HG02759 (cell line): ENCODE data around the gene TMEM233.
"Not testable (repeated sequence)": the region's sequence is repeated elsewhere in the genome, so short reads cannot be mapped to it uniquely, and the experiment has no call there.

Source experiments
- ATAC-seq: cut with Tn5 transposase; IDR thresholded peaks from one replicate; pipeline ENCODE4 v1.9.1; 2021; ENCODE audit warnings: mild to moderate bottlenecking, moderate library complexity; ENCODE audit not compliant: unreplicated experiment

TMEM233 gene

DNA sequence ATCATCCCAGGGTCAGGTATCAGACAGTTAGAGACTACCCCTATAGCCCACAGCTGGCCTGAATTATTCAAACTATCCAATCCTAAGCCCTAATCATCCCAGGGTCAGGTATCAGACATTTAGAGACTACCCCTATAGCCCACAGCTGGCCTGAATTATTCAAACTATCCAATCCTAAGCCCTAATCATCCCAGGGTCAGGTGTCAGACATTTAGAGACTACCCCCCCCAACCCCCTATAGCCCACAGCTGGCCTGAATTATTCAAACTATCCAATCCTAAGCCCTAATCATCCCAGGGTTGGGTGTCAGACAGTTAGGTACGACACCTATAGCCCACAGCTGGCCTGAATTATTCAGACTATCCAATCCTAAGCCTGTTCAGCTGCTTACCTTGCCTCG lies 63.4 kb downstream of the TMEM233 start:
- not testable (repeated sequence) for ATAC-seq

DNA sequence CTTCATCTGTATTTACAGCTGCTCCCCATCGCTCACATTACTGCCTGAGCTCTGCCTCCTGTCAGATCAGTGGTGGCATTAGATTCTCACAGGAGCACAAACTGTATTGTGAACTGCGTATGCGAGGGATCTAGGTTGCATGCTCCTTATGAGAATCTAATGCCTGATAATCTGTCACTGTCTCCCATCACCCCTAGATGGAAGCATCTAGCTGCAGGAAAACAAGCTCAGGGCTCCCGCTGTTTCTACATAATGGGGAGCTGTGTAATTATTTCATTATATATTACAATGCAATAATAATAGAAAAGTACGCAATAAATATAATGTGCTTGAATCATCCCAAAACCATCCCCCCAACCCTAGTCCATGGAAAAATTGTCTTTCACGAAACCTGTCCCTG lies 64.6 kb downstream of the TMEM233 start:
- not testable (repeated sequence) for ATAC-seq

DNA sequence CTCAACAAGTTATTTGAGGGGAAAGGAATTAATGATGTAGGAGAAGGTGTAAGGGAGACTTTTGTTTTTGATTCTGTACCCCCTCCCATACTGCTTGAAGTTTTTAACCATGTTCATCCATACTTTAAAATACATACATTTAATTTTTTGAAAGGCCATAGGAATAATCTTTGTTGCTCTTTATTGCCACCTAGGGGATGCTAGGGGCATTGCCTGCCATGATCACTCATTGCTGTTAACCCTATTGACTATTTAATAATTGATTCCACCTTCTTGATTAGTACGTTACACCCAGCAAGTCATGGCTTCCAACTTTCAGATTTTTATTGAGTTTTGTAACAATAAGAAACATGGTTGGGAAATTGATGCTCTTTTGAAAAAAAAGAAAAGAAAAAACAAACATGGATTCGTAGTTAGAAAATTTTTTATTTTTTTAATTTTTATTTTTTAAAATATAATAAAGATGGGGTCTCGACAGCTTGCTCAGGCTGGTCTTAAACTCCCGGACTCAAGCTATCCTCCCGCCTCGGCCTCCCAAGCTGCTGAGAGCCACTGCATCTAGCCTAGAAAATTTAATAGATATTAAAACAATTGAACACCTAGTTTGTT lies 65.8 kb downstream of the TMEM233 start:
- ATAC-seq: no peak

DNA sequence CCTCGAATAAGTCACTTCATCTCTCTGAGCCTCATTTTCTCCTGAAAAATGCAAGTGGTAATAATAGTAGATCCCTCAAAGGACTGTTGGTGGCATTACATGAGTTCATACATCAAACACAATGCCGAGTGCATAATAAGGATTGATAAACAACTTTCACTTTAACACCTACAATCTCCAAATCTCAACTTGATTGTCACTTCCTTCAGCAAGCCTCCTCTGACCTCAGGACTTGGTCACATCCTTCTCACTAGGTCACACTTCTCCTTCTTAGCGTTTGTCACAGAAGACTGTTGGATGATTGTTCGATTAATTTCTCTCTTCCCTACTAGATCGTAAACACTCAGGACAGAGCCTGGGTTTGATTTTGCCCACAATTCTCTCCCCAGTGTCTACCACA lies 66.5 kb downstream of the TMEM233 start:
- no peak for ATAC-seq

DNA sequence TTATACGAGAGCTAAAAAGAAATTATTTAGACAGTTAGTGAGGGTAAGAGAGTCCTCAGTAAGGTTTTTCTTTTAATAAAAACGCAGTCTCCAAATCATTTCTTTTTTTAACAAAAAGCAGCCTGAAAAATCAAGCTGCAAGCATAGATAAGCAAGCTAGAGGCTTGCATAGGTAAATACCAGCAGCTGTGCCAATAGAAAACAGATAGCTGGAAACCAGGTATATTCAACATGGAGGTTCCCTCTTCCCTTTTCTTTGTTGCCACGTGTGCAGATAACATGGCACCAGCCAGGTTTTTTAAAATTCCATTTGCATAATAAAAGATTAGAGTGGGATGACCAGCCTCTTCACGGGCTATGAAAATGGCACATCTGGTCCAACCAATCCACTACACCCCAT lies 68.3 kb downstream of the TMEM233 start:
- no peak for ATAC-seq

DNA sequence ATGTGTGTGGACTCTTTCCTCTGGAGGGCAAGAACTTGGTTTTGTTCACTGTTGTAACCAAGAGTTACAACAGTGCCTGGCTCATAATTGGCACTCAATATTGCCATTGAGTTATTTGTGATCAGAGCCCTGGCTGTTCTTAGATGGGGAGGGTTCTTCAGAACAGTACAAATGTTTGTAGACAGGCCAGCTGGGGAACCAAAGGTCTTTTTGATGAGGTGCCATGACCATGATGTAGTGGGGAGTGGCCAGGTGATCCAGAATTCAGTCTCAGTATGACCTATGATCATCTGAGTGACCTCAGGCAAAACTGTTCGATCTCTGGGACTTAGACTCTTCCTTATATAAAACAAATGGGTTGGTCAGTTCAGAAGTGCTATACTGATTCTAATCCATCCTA lies 71.1 kb downstream of the TMEM233 start:
- no peak for ATAC-seq

DNA sequence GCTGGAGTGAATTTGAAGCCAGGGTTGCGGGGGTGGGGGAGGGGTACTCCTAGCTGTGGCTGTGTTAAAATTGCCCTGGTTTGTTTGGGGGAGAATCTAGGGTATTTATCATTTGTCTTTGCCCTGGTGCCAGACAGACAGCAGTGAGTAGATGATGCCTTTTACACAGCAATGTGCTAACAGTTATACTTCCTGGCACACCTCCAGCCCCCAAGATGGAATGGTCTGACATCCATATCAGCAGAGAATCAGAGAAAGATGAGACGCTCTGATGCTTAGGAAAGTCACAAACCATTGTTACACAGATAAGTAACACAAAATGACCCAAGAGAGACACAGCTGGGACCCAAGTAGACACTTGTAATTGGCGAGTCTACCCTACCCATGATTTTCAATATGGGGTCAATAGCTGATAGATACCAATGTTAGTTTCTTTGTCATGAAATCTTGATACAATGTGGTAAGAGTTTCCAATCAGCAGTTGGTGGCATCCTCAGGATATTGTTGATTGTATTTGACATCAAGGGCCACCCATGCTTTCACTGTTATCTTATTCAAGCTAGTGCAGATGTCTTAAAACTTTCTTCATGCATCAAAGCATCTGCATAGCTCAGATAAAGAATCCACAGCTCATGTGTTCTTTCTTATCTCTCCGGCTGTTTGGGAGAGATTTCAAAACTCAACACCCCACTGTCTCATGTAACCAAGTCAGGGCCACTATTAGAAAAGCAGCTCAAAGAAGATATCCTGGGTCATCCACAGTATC lies 71.8 kb downstream of the TMEM233 start:
- no peak for ATAC-seq

DNA sequence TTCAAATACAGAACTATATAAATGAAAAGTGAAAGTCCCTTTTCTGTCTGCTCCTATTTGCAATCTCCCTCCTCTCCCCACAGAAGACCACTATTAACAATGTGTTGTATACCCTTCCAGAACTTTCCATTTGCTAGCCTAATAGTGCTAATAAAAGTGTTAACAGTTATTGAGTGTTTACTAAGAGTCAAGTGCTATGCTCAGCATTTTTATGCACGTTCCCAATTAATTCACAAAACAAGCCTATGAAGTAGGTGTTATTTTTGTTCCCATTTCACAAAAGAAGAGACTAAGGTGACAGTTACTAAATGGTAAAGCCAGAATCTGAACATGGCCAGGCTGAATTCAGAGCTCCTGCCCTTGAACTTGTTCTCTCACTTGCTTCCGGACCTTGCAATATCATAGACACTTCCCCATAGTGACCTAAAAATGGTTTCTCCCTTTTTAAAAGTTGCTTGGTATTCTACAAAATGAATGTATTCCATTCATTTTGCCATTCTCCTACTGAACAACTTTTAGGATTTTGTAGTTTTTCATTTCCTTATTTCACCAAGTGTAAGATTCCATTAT lies 72.7 kb downstream of the TMEM233 start:
- ATAC-seq: no peak

DNA sequence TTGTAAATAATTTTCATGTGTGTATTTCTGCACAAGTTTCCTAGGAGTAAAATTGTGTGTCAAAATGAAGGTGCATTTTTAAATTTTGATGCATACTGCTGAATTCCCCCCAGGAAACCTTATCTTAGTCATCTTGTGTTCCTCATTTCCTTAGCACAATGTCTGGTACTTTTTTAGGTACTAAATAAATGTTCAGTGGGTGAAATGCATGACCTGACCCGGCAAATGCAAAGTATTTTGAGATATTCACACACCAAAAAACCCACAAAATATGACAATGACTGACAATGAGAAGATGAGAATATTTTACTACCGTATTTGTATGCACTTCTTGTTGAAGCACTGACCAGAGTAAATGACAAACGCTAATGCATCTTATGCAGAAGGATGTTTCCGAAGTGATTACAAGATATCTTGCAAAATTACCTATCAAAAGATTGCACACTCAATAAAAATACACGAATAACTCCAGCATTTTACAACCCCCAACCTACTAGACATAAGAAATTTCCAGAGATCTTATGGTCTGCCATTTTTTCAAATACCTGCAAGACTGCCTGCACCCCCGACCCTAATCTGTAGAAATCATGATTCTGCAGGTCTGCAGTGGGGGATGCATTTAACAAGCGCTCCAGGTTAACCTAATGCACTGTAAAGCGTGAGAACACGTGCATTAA lies 73.5 kb downstream of the TMEM233 start:
- no peak for ATAC-seq

DNA sequence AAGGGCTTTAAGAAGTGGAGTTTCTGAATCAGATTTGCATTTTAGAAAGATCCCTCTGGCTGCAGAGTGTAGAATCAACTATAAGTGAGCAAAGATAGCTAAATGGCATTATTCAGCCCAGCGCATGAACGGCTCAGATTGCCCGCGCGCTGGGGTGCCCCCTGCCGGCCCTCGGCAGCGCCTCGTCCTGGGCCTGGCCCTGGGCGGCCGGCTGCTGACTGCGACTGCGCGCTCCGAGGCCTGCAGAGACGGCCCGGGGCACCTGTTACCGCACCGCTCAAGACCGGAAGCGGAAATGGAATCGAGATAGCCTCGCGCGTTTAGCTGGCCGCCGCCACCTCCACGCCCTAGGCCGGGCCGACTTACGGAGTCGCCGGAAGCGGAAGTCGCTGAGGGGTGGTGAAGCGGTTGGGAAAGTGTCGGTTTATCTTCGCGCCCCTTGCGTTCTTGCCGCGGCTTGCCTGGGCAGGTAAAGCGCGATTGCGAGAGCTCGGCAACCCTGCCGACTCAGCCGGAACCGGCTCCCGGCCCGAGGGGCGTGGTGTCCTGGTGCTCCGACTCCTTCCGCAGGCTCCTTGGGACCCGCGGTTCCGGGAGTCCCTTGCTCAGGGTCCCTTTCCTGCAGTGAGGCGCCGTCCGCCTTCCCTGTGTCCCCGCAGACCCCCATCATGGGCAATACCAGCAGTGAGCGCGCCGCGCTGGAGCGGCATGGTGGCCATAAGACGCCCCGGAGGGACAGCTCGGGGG lies 74.2 kb downstream of the TMEM233 start, which contains the start of gene PRKAB1:
TSS of gene PRKAB1 (plus strand) at position 557 of the 747 bp plus-strand sequence. CDS start at position 669, 112 bp downstream.
- peak; percentile 93 for ATAC-seq

DNA sequence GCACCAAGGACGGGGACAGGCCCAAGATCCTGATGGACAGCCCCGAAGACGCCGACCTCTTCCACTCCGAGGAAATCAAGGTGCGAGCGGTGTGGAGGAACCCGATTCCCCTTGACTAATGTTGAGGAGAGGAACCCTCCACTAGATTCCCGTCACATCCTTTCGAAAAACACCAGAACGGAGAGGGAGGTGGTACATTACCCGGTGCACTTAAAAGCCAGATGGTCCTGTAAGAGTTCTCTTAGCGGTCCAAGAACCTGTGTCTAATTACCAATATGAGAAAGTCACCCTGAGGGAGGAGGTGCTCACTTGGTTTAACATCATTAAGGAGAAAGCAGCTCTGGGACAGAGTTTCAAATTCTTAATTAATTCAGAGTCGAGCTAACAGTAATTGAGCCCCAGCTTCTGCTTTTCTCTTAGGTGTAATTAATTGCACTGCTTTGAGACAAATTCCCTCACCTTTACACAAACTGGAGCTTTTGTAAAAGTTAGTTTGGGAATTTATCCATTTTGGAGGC lies 74.8 kb downstream of the TMEM233 start:
- no peak for ATAC-seq

DNA sequence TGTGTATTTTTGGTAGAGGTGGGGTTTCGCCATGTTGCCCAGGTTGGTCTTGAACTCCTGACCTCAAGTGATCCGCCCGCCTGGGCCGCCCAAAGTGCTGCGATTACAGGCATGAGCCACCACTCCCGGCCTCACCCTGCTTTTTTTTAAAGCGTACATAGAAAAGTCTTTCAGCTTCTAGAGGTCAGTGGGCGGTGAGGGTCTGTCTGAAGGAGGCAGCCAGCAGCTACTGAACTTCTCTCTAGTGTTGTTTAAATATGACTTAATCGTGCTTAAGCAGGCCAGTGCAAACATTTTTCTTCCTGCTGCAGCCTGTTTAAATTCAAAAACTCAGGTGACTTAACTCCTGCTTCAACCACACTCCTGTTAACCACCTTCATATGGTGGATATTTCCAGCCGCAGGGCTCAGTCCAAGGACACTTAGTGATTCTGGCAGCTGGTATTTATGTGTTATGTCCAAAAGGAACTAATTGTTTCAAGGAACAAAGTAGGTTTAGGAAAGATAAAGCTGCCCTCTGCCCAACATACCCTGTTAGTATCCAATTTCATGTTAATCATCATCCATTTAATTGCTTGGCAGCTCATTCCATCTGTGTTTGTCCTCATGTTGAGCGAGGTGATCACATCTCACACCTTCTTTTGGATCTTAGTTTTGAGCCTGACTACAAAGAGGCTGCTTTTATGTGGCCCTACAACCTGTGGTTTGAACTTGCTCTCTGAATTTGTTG lies 76.3 kb downstream of the TMEM233 start:
- no peak for ATAC-seq

DNA sequence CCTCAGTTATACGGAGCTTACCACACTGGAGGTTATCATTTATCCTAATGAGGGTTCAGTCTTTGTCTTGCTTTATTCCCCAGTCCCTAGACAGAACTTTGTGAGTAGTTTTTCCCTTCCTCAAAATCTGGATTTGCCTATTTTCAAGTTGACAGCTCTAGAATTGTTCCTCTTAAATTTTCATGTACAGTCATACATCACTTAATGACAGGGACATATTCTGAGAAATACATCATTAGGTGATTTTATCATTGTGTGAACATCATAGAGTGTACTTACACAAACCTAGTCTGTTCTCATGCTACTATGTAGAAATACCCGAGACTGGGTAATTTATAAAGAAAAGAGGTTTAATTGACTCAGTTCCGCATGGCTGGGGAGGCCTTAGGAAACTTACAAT lies 77.5 kb downstream of the TMEM233 start:
- ATAC-seq: no peak

DNA sequence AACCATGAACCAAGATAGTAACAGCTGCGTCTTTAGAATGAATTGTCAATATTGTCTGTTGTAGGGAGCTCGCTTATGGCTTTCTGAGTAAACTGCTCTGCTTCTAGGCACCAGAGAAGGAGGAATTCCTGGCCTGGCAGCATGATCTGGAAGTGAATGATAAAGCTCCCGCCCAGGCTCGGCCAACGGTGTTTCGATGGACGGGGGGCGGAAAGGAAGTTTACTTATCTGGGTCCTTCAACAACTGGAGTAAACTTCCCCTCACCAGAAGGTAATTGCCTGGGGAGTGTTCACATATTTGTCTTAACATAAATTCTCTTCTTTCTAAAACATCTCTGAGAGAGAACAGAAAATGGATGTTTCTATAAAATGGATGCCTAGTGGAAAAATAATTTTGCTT lies 78.6 kb downstream of the TMEM233 start:
- no peak for ATAC-seq

DNA sequence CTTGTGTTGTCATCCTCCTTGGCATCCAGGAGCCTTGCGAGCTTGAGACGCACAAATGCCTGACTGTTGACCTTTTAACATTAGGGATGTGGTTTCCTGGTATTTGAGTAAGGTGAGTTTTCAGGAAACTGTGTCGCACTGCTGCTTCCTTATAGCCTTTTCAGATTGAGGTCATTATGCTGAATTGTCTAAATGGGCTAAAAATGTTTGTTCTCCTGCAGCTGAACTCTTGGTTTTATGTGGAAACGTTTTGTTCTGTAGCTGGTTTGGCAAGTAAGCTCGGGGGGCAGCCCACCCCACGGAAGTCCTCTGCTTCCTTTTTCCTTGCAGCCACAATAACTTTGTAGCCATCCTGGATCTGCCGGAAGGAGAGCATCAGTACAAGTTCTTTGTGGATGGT lies 80.1 kb downstream of the TMEM233 start:
- ATAC-seq: no peak

DNA sequence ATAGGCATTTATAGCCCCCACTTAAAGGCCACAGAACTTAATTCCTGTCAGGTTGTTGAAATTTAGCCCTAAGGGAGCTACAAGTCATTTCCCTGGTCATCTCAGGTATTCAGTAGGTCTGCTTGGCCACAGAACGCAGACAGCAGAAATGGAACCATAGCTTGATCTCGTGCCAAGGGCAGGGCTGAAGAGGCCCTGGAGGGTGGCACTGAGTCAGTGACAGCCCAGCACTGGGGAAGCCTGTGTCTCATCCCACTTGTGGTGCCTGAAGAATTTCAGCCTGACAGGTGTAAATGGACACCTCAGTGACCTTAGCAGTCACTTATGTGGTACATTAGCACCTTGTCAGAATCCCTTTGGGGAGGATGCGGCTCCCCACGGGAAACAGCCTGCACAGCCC lies 81.0 kb downstream of the TMEM233 start:
- no peak for ATAC-seq

DNA sequence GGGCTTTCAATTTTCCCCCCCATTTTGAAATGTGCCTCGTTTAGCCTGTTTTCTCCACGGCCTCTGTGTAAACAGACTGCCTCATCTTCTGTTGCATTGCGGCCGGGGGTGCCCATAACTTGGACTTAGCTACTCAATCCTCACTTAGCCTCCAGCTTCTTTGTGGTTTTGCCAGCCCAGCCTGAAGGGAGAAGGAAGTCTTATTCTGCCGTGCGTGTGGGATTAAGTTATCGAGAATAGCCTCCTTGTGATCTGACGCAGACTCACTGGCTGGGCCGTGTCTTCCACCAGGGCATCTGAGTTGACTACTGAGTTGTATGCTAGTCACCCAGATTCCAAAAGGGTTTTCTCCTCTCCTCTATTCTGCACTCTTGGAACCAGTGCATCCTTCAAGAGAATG lies 82.4 kb downstream of the TMEM233 start:
- ATAC-seq: no peak

DNA sequence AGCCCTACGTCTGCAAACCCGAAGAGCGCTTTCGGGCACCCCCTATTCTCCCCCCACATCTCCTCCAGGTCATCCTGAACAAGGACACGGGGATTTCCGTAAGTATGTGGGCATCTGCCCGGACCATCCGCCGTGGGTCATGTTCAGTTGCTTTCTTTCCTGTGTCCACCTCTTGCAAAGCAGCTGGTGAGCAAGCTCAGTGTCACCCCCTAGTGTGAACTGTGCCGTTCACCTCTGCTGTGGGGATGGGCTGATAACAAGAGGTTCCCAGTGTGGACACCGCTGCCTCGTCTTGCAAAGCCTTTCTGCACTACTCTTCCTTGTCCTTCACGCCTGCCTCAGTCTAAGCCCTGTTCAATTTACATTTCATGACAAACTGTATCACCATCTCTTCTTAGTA lies 83.0 kb downstream of the TMEM233 start:
- no peak for ATAC-seq

DNA sequence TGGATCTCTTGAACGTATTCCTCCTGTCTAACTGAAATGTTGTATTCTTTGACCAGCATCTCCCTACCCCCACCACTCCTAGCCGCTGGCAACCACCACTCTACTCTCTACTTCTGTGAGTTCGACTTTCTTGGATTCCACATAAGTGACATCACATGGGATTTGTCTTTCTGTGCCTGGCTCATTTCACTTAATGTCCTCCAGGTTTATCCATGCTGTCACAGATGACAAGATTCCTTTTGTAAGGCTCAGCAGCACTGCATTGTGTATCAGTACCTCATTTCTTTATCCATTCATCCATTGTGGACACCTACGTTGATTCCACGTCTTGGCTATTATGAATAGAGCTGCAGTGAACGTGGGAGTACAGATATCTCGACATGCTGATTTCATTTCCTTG lies 84.9 kb downstream of the TMEM233 start:
- no peak for ATAC-seq

DNA sequence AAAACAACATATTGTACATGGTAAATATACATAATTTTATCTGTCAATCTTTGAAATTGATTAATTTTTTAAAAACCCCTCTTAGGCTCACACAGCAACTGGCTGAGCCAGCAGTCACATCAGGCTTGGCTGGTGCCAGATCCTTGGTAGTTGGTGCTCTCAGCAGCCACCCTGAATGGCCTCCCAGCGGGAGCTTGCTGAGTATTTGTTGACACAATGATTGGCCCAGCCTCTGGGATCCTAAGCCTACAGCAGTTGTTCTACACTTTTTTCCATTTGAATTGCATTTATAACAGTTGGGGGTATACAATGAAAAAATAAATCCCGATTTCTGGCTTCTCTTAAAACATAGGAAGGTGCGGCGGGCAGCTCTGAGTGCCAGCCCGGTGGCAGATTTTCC lies 85.5 kb downstream of the TMEM233 start:
- ATAC-seq: no peak
